ENCODE results near the gene SCD. TPM values are rescaled to one million over a fixed set of nuclear protein-coding genes. Genes with fewer than 3 reads are reported as not detected.

Gene SCD
- total and polyA plus RNA-seq, 9 of the 15 experiments (the other 6 are each of a cell fraction or from before 2014, with no cell fraction given) = 114 to 486 (median 188) TPM

DNA sequence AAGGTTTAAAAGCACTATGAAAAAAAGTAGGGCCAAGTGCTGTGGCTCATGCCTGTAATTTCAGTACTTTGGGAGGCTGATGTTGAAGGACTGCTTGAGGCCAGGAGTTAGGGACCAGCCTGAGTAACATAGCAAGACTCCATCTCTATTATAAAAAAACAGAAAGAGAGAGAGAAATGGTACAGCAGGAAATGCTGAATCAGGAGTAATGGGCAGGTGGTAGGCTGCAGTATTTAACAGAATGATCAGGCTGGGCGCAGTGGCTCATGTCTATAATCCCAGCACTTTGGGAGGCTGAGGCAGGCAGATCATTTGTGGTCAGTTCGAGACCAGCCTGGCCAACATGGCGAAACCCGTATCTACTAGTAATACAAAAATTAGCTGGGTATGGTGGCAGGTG lies 49.6 kb downstream of the SCD start:
- no peaks in the 10 kb centered on the region; a peak in 1 of 5 replicates for H3K4me1 ChIP-seq (replicated peaks in 1 of 2; ENCODE audit: control insufficient read depth in 2 of 2, insufficient read depth in 2 of 2, low read length in 2 of 2)
- H3K9ac ChIP-seq (ENCODE audit: insufficient read depth in 1 of 2, low read depth in 2 of 2, low read length in 2 of 2) = no peak overlapping the region
- BruUV-seq (replicated peaks) = no TSS peak
- H3K79me2 ChIP-seq (ENCODE audit: control insufficient read depth, insufficient read depth, low read length) = no peaks in the 10 kb centered on the region
- CTCF ChIA-PET (ENCODE audit: low intra/inter-chr PET ratio) = no interaction called here
- no peak overlapping the region for H2AFZ ChIP-seq (ENCODE audit: low read depth, low read length)
- no peak for DNase-seq (ENCODE audit: extremely low read depth in 1 of 4, low spot score in 3 of 4)
- no peak for FAIRE-seq
- TF ChIP-seq ADNP (tag; IDR thresholded peaks at IDR 0.05) = no peak
- 0 out of 2 replicates have a peak, but pooled peaks have one; percentile 9 for TF ChIP-seq TAL1 (IDR thresholded peaks at IDR 0.05)
- TF ChIP-seq POLR2H (tag; IDR thresholded peaks at IDR 0.05; ENCODE audit: low read depth) = no peak
- TF ChIP-seq MAFK (IDR thresholded peaks at IDR 0.05; ENCODE audit: low read length) = peak; percentile 11; the same call in 1 of the 2 replicates
- TF ChIP-seq C11orf30 (IDR thresholded peaks at IDR 0.05; ENCODE audit: low read depth) = peak; percentile 80
- peak; percentile 44 for TF ChIP-seq MAFF (IDR thresholded peaks at IDR 0.05; ENCODE audit: low read length)
- peak; percentile 86 for TF ChIP-seq ZNF316 (IDR thresholded peaks at IDR 0.05)
- peak; percentile 66 for TF ChIP-seq MAFG (tag; conservative IDR thresholded peaks at IDR 0.05)
- in situ Hi-C loops (cut with MboI) (no loop called here), intact Hi-C loops (cut with micrococcal nuclease) (no loop called here)
- H3K36me3 ChIP-seq (ENCODE audit: control insufficient read depth, insufficient read depth, low read length) = no peaks in the 10 kb centered on the region
- H3K4me2 ChIP-seq (ENCODE audit: insufficient read depth, low read length) = no peak overlapping the region
- no peaks in the 10 kb centered on the region for H3K27me3 ChIP-seq (ENCODE audit: control insufficient read depth in 2 of 2, insufficient read depth in 2 of 2, low read length in 2 of 2)
- no peaks in the 10 kb centered on the region for H4K20me1 ChIP-seq (replicated peaks; ENCODE audit: control insufficient read depth, insufficient read depth, low read length)
- no peak overlapping the region for H3K4me3 ChIP-seq
- H3K9me3 ChIP-seq (replicated peaks; ENCODE audit: control insufficient read depth, insufficient read depth, low read depth, low read length) = no peaks in the 10 kb centered on the region
- POLR2A ChIA-PET = no interaction called here
- no peak for ATAC-seq
- no peak overlapping the region for H3K27ac ChIP-seq (ENCODE audit: extremely low read depth, low read depth, low read length)
- WGBS (ENCODE audit: insufficient coverage, low coverage, missing lambda C conversion rate) = 66% methylated on average over 4 of the region's 4 CpGs
- H3K9me1 ChIP-seq (ENCODE audit: control insufficient read depth, insufficient read depth, low read length) = no peaks in the 10 kb centered on the region
